Esophagus squamous epithelium (tissue), 5 donors: ENCODE data around the gene ELF5. TPM values are rescaled to one million over a fixed set of nuclear protein-coding genes. Genes with fewer than 3 reads are reported as not detected.
A peak's percentile ranks its signal among the peaks of the same experiment; 100 is the strongest.

Experiments
- DNase-seq: peaks from one replicate; lab custom pipeline; 2025; lab: John Stamatoyannopoulos, UW
- H3K27ac ChIP-seq, 4 donors: fragments of 200-600 bp; sonication (generic); one replicate each; pipeline ENCODE4 v1.5.1; 2016 to 2019; ENCODE audit warnings: mild to moderate bottlenecking in 1 of 4
- H3K27me3 ChIP-seq, 4 donors: fragments of 200-600 bp; sonication (generic); 1 replicate in 3 of 4; 2 replicates in 1 of 4; pipeline versions ENCODE4 v1.5.1 to v1.6.0; 2017 to 2021; ENCODE audit warnings: antibody characterized with exemption in 1 of 4
- H3K36me3 ChIP-seq, 3 donors: fragments of 200-600 bp; sonication (generic); one replicate each; pipeline ENCODE4 v1.5.1; 2016 to 2019
- H3K4me1 ChIP-seq, 3 donors: fragments of 200-600 bp; sonication (generic); one replicate each; pipeline ENCODE4 v1.5.1; 2017 to 2019
- H3K4me3 ChIP-seq, 4 donors: fragments of 200-600 bp; sonication (generic); 1 replicate in 3 of 4; 2 replicates in 1 of 4; pipeline ENCODE4 v1.5.1; 2016 to 2019; ENCODE audit warnings: mild to moderate bottlenecking in 2 of 4, moderate library complexity in 1 of 4
- H3K9me3 ChIP-seq, 3 donors: fragments of 200-600 bp; sonication (generic); one replicate each; pipeline ENCODE4 v1.5.1; 2016 to 2019
- CTCF ChIP-seq, 6 experiments: fragments of 450-650 bp in 4 of 6; fragments of 200-600 bp in 2 of 6; sonication (generic) in 2 of 6; IDR thresholded peaks; one replicate each; pipeline ENCODE4 v1.5.1; 2016 to 2019; ENCODE audit warnings: antibody characterized with exemption in 6 of 6, mild to moderate bottlenecking in 4 of 6, moderate library complexity in 4 of 6
- POLR2A ChIP-seq, 4 donors: fragments of 450-650 bp; IDR thresholded peaks; one replicate each; pipeline ENCODE4 v1.6.1; 2017; ENCODE audit warnings: antibody characterized with exemption in 4 of 4, mild to moderate bottlenecking in 4 of 4, moderate library complexity in 3 of 4
- WGBS, 2 donors: methylation state at CpG; one replicate each; pipeline ENCODE4 v1.1.5; 2018; 5-methylcytosine and 5-hydroxymethylcytosine counted together
- intact Hi-C: fragments of 100-400 bp; cut with DNase I; formaldehyde crosslinking; loops from one replicate; pipeline ENCODE4 v1.15.0; 2022
- total RNA-seq, 4 donors: library from RNA; depleted of rRNA; stranded (reverse); fragments of >200 nt; gene quantifications; one replicate each; pipeline ENCODE4 v1.1.0, GENCODE V29; 2016
- donor health status: DM: yes; HTN: yes; CAD: no.

Gene ELF5
- total RNA-seq, 4 donors from 2014 or later: 0.11 to 1.8 (median 0.32) TPM

DNA sequence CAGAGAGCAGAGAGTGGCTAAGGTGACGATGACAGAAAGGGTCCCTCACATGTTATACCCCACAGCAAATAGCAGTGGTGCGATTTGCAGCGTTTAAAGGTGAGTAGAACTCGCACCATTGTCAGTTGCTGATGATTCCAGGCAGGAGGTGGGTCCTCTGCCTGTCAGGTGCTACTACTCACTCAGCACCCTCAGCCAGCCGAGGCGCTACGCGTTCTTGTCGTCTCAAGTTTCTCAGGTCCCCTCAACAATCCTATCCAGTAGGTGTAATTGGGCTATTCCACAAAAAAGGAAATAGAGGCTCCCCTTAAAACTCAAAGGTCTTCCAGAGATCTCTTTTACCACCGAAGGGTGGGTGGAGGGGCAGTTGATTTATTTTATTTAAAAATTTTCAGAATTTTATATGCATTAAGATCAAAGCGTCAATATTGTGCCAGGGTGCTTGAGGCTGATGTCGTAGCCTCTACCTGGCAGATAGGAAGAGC is 18.3 kb downstream of the ELF5 start:
- H3K27ac ChIP-seq: no peak overlapping the region
- no peak for DNase-seq
- WGBS, 2 donors: 85 to 86% methylated on average over 12 of the region's 12 CpGs
- intact Hi-C loops: no loop called here
- H3K27me3 ChIP-seq: peaks cover 0 to 32% (median 0%) of the 10 kb centered on the region in 4 donors
- no peaks in the 10 kb centered on the region for H3K36me3 ChIP-seq
- no peak for TF ChIP-seq CTCF (IDR thresholded peaks at IDR 0.05)
- no peak for TF ChIP-seq POLR2A (IDR thresholded peaks at IDR 0.05)
- H3K4me3 ChIP-seq: no peak overlapping the region
- no peaks in the 10 kb centered on the region for H3K4me1 ChIP-seq
- H3K9me3 ChIP-seq: no peaks in the 10 kb centered on the region

- intact Hi-C loops: no loop called here
- DNase-seq: no peak
- no peak overlapping the region for H3K27ac ChIP-seq
- no peaks in the 10 kb centered on the region for H3K9me3 ChIP-seq
- 71 to 72% methylated on average over 4 of the region's 4 CpGs for WGBS, 2 donors
- TF ChIP-seq POLR2A (IDR thresholded peaks at IDR 0.05) (no peak), CTCF (IDR thresholded peaks at IDR 0.05) (no peak)
- no peak overlapping the region for H3K4me3 ChIP-seq
- H3K4me1 ChIP-seq: no peaks in the 10 kb centered on the region
- peaks cover 0 to 32% (median 0%) of the 10 kb centered on the region in 4 donors for H3K27me3 ChIP-seq
- H3K36me3 ChIP-seq: no peaks in the 10 kb centered on the region
Observed at GRCh38 chr11:34493926-34494595, 19.5 kb downstream of the ELF5 start.

GRCh38 chr11:34493468-34493867 is 20.1 kb downstream of the ELF5 start:
- no peak for TF ChIP-seq CTCF (IDR thresholded peaks at IDR 0.05)
- no peak for TF ChIP-seq POLR2A (IDR thresholded peaks at IDR 0.05)
- Histone ChIP-seq H3K27me3 (peaks cover 0 to 33% (median 0%) of the 10 kb centered on the region in 4 donors), H3K27ac (no peak overlapping the region), H3K9me3 (no peaks in the 10 kb centered on the region), H3K4me1 (no peaks in the 10 kb centered on the region), H3K36me3 (no peaks in the 10 kb centered on the region), H3K4me3 (no peak overlapping the region)
- no peak for DNase-seq
- 84 to 95% methylated on average over 3 to 8 of the region's 8 CpGs for WGBS, 2 donors
- intact Hi-C loops: no loop called here

DNA sequence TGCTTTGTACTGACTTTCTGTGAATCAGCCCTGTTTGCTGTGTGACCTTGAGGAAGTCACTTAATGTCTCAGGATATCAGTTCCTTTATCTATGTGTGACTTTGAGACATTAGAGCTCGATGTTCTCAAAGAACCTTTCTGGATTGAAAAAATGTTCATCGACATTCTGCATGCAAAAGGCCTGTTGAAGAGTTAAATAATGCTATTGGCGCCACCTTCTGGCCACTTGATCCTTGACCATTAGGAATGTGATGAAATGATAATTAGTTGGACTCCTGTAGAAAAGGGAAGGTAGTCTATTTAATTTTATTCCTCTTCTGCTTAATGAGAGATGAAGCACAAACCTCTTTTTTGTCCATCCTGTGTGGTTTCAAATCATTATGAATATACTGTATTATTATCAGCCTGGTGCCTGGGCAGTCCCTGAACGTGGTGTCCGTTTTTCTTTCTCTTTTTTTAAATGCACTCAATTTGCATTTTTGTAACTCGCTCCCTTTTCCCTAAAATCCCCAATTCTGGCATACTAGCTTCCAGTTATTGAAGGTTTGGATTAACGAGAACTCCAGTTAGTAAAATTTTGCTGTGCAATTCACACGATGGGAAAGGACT is 20.7 kb downstream of the ELF5 start:
- Histone ChIP-seq H3K27ac (no peak overlapping the region), H3K4me1 (no peaks in the 10 kb centered on the region), H3K27me3 (peaks cover 0 to 33% (median 0%) of the 10 kb centered on the region in 4 donors), H3K4me3 (no peak overlapping the region), H3K36me3 (no peaks in the 10 kb centered on the region), H3K9me3 (no peaks in the 10 kb centered on the region)
- DNase-seq: no peak
- 45 to 50% methylated on average over 8 of the region's 8 CpGs for WGBS, 2 donors
- TF ChIP-seq POLR2A (IDR thresholded peaks at IDR 0.05): no peak
- TF ChIP-seq CTCF (IDR thresholded peaks at IDR 0.05): peak; percentile 28 to 70 (median 64)
- intact Hi-C loops: no loop called here

GRCh38 chr11:34490304-34490703 is 23.3 kb downstream of the ELF5 start:
- TF ChIP-seq POLR2A (IDR thresholded peaks at IDR 0.05) (no peak), CTCF (IDR thresholded peaks at IDR 0.05) (no peak)
- Histone ChIP-seq H3K27me3 (peaks cover 0 to 27% (median 0%) of the 10 kb centered on the region in 4 donors), H3K9me3 (no peaks in the 10 kb centered on the region), H3K4me3 (no peak overlapping the region), H3K4me1 (no peaks in the 10 kb centered on the region), H3K27ac (no peak overlapping the region), H3K36me3 (no peaks in the 10 kb centered on the region)
- no peak for DNase-seq
- 80 to 88% methylated on average over 1 to 2 of the region's 2 CpGs for WGBS, 2 donors
- intact Hi-C loops: no loop called here
